Endodermal cell (in vitro differentiated cells): ENCODE results near the gene RNF144A. TPM values are rescaled to one million over a fixed set of nuclear protein-coding genes. Genes with fewer than 3 reads are reported as not detected.

Experiments used
- DNase-seq: peaks from one replicate; pipeline ENCODE4 v3.0.0-alpha.2; 2017
- H3K27ac ChIP-seq: 2 replicates; pipeline ENCODE4 v1.5.1; 2013; ENCODE audit warnings: mild to moderate bottlenecking, low read depth, low read length, moderate library complexity
- H3K27me3 ChIP-seq: 2 replicates; pipeline ENCODE4 v1.6.1; 2013; ENCODE audit warnings: mild to moderate bottlenecking, low read length, moderate library complexity; ENCODE audit not compliant: insufficient read depth, control insufficient read depth, poor library complexity, severe bottlenecking
- H3K36me3 ChIP-seq: 2 replicates; pipeline ENCODE4 v1.7.0; 2013; ENCODE audit warnings: mild to moderate bottlenecking, low read length, moderate library complexity; ENCODE audit not compliant: control insufficient read depth, insufficient read depth
- H3K4me1 ChIP-seq: one replicate; pipeline ENCODE4 v1.7.0; 2013; ENCODE audit warnings: low read length; ENCODE audit not compliant: control insufficient read depth, insufficient read depth
- H3K4me3 ChIP-seq: 2 replicates; pipeline ENCODE4 v1.5.1; 2013; ENCODE audit warnings: mild to moderate bottlenecking, low read length, moderate library complexity
- H3K9ac ChIP-seq: 2 replicates; pipeline ENCODE4 v1.6.1; 2013; ENCODE audit warnings: mild to moderate bottlenecking, low read length, moderate library complexity; ENCODE audit not compliant: poor library complexity, severe bottlenecking; ENCODE audit errors: extremely low read depth
- H3K9me3 ChIP-seq: 2 replicates; pipeline ENCODE4 v1.6.1; 2013; ENCODE audit warnings: mild to moderate bottlenecking, low read length, moderate library complexity; ENCODE audit not compliant: control insufficient read depth
- H3K27ac Mint-ChIP-seq: 2 replicates; pipeline ENCODE4 v1.8.0; 2020; ENCODE audit warnings: mixed read lengths
- H3K27me3 Mint-ChIP-seq: 2 replicates; pipeline ENCODE4 v1.8.0; 2021; ENCODE audit warnings: mild to moderate bottlenecking, mixed read lengths; ENCODE audit not compliant: insufficient read depth
- H3K36me3 Mint-ChIP-seq: 2 replicates; pipeline ENCODE4 v1.8.0; 2020; ENCODE audit warnings: low read depth, mixed read lengths
- H3K4me1 Mint-ChIP-seq: 2 replicates; pipeline ENCODE4 v1.8.0; 2020; ENCODE audit warnings: mixed read lengths
- H3K4me3 Mint-ChIP-seq: 2 replicates; pipeline ENCODE4 v1.8.0; 2020; ENCODE audit warnings: mild to moderate bottlenecking, moderate library complexity, mixed read lengths
- H3K9me3 Mint-ChIP-seq: 2 replicates; pipeline ENCODE4 v1.8.0; 2020; ENCODE audit warnings: mild to moderate bottlenecking, mixed read lengths
- CTCF ChIP-seq: fragments of 200-600 bp; sonication (generic); conservative IDR thresholded peaks from 2 replicates; pipeline ENCODE4 v1.5.0; 2021; ENCODE audit warnings: antibody characterized with exemption, mild to moderate bottlenecking
- WGBS, 2 experiments: methylation state at CpG; one replicate each; pipeline versions ENCODE4 v1.1.5 to v1.1.7; 2013; ENCODE audit warnings: missing lambda C conversion rate in 2 of 2, mixed read lengths in 1 of 2; ENCODE audit not compliant: insufficient coverage in 1 of 2, insufficient read length in 1 of 2; 5-methylcytosine and 5-hydroxymethylcytosine counted together
- total RNA-seq, 2 donors: library from RNA; stranded (reverse); fragmentation: NEBNext Ultra II Directional in 1 of 2; extraction: Animal tissue kit (Norgen Biotek cat#: 25700) in 1 of 2; gene quantifications; 2 replicates in 1 of 2; 3 replicates in 1 of 2; pipeline ENCODE4 v1.2.1, GENCODE V29; 2021

RNF144A gene
- total RNA-seq, 2 donors from 2014 or later = 12.4 to 26.0 TPM

DNA sequence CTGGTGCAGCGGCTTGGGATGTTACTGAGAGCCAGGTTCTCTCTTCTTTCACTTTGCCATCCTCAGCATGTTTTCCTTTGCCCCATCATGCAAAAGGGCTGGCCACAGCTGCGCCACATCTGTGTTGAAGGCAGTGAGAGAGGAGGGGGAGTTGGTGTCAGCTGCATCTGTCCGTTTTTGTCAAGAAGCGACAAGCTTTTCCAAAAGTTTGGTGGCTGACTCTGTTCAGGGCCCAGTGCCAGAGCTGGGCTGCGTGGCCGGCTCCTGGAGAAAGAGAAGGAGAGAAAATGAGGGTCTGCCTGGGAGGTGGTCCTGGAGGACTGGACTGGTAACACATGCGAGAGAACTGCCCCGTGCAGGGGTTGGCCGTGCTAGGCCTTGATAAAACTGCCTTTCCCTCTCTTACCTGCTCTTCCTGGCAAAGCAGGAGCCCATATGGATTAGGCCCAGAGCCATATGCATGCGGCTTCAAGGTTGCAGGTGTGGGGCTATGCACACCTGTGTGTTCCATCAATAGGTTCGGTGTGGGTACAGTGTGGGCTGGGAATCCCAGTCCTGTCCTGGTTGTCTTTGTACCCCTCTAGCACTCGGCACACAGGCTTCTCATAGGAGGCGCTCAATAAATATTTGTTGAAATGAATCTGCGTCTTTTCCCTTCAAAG is 9.0 kb downstream of the RNF144A start:
- no peak for TF ChIP-seq CTCF
- Mint-ChIP-seq H3K9me3 (no peaks in the 10 kb centered on the region), H3K27me3 (no peaks in the 10 kb centered on the region), H3K4me1 (peaks cover 17% of the 10 kb centered on the region), H3K27ac (no peak overlapping the region), H3K4me3 (no peak overlapping the region), H3K36me3 (no peaks in the 10 kb centered on the region)
- Histone ChIP-seq H3K9ac (no peak overlapping the region), H3K4me3 (no peak overlapping the region), H3K27me3 (no peaks in the 10 kb centered on the region), H3K27ac (no peak overlapping the region), H3K4me1 (no peaks in the 10 kb centered on the region), H3K36me3 (no peaks in the 10 kb centered on the region), H3K9me3 (no peaks in the 10 kb centered on the region)
- 93 to 94% methylated on average over 5 to 14 of the region's 14 CpGs for whole genome bisulfite sequencing, 2 experiments
- no peak for DNase-seq

GRCh38 chr2:6927186-6927585 is 10.0 kb downstream of the RNF144A start:
- no peaks in the 10 kb centered on the region for H3K9me3 Mint-ChIP-seq
- no peak overlapping the region for H3K27ac Mint-ChIP-seq
- Histone ChIP-seq H3K27ac (no peak overlapping the region), H3K4me3 (no peak overlapping the region), H3K9me3 (no peaks in the 10 kb centered on the region), H3K27me3 (no peaks in the 10 kb centered on the region), H3K4me1 (peaks cover 2% of the 10 kb centered on the region), H3K9ac (no peak overlapping the region), H3K36me3 (no peaks in the 10 kb centered on the region)
- TF ChIP-seq CTCF = no peak
- peaks cover 15% of the 10 kb centered on the region for H3K4me1 Mint-ChIP-seq
- no peak overlapping the region for H3K4me3 Mint-ChIP-seq
- no peak for DNase-seq
- 67 to 79% methylated on average over 1 to 3 of the region's 3 CpGs for WGBS, 2 experiments
- no peaks in the 10 kb centered on the region for H3K27me3 Mint-ChIP-seq
- no peaks in the 10 kb centered on the region for H3K36me3 Mint-ChIP-seq

DNA sequence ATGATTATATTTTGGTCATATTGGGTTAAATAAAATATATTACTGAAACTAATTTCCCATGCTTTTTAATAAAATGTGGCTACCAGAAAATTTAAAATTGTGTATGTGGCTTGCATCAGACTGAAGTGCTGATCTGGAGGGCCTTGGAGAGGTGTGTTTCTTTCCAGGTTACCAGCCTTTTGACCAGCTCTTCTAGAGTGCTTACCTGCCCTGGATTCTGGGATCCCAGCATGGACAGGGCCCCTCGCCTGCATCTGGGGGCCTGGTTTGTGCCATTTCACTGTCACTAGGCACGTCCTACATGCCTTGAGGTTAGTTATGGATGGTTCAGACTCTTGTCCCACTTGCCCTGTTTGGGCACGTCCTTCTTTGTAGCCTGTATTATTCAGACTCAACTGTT is 10.5 kb downstream of the RNF144A start:
- no peaks in the 10 kb centered on the region for H3K27me3 ChIP-seq
- H3K36me3 ChIP-seq = no peaks in the 10 kb centered on the region
- peaks cover 2% of the 10 kb centered on the region for H3K4me1 ChIP-seq
- no peak for DNase-seq
- Mint-ChIP-seq H3K27ac (no peak overlapping the region), H3K9me3 (no peaks in the 10 kb centered on the region), H3K36me3 (no peaks in the 10 kb centered on the region), H3K4me3 (no peak overlapping the region), H3K27me3 (no peaks in the 10 kb centered on the region), H3K4me1 (peaks cover 15% of the 10 kb centered on the region)
- no peak overlapping the region for H3K4me3 ChIP-seq
- 88 to 100% methylated on average over 2 to 3 of the region's 3 CpGs for WGBS, 2 experiments
- TF ChIP-seq CTCF = no peak
- H3K9me3 ChIP-seq = no peaks in the 10 kb centered on the region
- H3K9ac ChIP-seq = no peak overlapping the region
- no peak overlapping the region for H3K27ac ChIP-seq
